Measurements from ENCODE around the gene C16orf92. TPM values are rescaled to one million over a fixed set of nuclear protein-coding genes. Genes with fewer than 3 reads are reported as not detected.
"Not testable (repeated sequence)": the region's sequence is repeated elsewhere in the genome, so short reads cannot be mapped to it uniquely, and the experiment has no call there.

The C16orf92 gene
- total RNA-seq, 1 donor from 2014 or later = not detected

DNA sequence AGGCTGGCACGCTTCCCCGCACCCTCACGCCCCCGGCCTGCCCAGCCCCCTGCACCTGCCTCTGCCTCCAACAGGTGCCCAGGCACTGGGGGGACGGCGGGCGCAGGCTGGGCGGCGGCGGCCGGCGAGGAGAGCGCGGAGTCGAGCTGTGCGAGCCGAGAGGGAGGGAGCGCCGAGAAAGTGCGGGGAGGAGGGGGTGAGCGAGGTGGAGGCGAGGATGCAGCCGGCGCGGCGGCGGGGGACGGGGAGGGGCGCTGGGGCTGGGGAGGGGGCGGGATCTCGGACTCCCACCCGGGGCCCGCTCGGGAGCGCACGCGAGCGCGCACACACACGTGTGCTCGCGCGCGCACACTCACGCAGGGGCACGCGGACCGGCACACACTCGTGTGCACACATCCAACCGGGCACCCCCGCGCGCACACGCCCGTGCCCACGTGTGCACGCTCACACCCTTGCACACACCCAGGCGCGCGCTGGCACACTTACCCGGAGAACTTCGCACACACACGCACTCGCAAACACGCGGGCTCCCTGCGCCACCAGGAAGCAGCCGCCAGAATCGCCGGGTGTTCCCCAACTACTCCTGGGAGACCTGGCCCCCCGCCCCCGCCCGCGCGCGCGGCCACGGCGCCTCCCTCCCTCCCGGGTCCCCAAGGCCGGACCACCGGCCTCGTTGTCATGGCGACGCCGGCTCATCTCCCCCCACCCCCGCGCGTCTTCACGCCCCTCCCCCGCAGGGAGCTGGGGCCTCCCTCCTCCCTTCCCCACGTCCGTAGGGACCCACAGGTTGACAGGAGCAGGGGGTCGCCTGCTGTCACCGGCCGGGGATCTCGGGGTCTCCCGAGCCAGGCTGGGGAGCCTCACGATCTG is 11.9 kb upstream of the C16orf92 start, which contains the start of gene DOC2A:
DOC2A (minus strand) TSS at position 184 of the 870 bp plus-strand sequence. CDS start 805 bp downstream, outside the sequence.
- peak; percentile 7 to 28 for ATAC-seq
- H3K27ac ChIP-seq = no peak within 1 kb of the TSS
- H3K4me1 ChIP-seq = peaks cover 16% of the 10 kb centered on the region
- H3K4me3 ChIP-seq = peak within 1 kb of the TSS; percentile 50
- intact Hi-C loops (cut with DNase I) = no loop called here
- H3K36me3 ChIP-seq = no peaks in the 10 kb centered on the region
- TF ChIP-seq CTCF (IDR thresholded peaks at IDR 0.05) = no peak
- no peaks in the 10 kb centered on the region for H3K9me3 ChIP-seq
- DNase-seq = no peak
- peaks cover 38% of the 10 kb centered on the region for H3K27me3 ChIP-seq (ENCODE audit: low read depth)

GRCh38 chr16:30011714-30012504 is 11.1 kb upstream of the C16orf92 start:
- Histone ChIP-seq H3K27me3 (ENCODE audit: low read depth) (peaks cover 38% of the 10 kb centered on the region), H3K9me3 (no peaks in the 10 kb centered on the region), H3K27ac (no peak overlapping the region), H3K36me3 (no peaks in the 10 kb centered on the region), H3K4me1 (peaks cover 16% of the 10 kb centered on the region), H3K4me3 (no peak overlapping the region)
- ATAC-seq (no peak), DNase-seq (no peak)
- no peak for TF ChIP-seq CTCF (IDR thresholded peaks at IDR 0.05)
- intact Hi-C loops (cut with DNase I) = no loop called here

GRCh38 chr16:30012598-30012997 is 10.4 kb upstream of the C16orf92 start:
- ATAC-seq; H3K27ac ChIP-seq; intact Hi-C loops (cut with DNase I); H3K36me3 ChIP-seq; H3K4me3 ChIP-seq; H3K9me3 ChIP-seq; DNase-seq: not testable (repeated sequence)
- peaks cover 38% of the 10 kb centered on the region for H3K27me3 ChIP-seq (ENCODE audit: low read depth)
- H3K4me1 ChIP-seq = peaks cover 16% of the 10 kb centered on the region

DNA sequence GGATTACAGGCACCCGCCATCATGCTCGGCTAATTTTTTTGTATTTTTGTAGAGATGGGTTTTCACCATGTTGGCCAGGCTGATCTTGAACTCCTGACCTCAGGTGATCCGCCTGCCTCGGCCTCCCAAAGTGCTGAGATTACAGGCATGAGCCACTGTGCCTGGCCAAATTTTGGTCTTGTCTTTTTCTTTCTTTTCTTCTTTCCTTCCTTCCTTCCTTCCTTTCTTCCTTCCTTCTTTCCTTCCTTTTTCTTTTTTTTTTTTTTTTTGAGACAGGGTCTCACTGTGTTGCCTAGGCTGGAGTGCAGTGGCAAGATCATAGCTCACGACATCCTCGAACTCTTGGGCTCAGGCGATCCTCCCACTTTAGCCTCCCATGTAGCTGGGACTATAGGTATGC is 7.5 kb upstream of the C16orf92 start:
- Histone ChIP-seq H3K27me3 (ENCODE audit: low read depth) (peaks cover 19% of the 10 kb centered on the region), H3K4me1 (peaks cover 12% of the 10 kb centered on the region)
- ATAC-seq; H3K9me3 ChIP-seq; H3K27ac ChIP-seq; H3K4me3 ChIP-seq; H3K36me3 ChIP-seq; intact Hi-C loops (cut with DNase I); DNase-seq: not testable (repeated sequence)

DNA sequence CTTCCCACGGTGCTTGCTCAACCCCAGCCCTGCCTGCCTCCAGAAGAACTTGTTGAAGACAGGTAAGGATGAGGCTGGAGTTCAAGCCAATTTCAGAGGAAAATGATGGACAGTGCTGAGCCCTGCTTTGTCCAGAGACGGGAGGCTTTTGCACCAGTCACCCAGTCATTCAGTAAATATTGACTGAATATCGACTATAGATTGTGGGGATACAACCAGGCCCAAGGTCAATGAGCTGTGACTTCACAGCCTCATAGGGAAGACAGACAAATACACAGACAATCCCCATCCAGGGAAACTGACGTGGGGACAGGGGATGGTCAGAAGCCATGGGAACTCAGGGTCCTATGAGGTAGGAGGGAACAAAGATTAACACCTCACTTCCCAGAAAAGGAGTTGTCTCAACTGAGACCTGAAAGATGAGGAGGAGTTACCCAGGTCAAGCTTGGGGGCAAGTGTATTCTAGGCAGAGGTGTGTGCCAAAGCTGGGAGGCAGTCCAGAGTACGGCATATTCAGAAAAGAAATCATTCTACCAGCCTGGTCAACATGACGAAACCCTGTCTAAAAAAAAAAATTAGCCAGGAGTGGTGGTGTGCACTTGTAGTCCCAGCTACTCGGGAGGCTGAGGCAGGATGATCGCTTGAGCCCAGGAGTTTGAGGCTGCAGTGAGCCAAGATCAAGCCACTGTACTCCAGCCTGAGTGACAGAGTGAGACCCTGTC is 6.3 kb upstream of the C16orf92 start:
- intact Hi-C loops (cut with DNase I) = no loop called here
- DNase-seq (no peak), ATAC-seq (no peak)
- no peaks in the 10 kb centered on the region for H3K9me3 ChIP-seq
- H3K4me1 ChIP-seq = peaks cover 12% of the 10 kb centered on the region
- no peaks in the 10 kb centered on the region for H3K36me3 ChIP-seq
- TF ChIP-seq CTCF (IDR thresholded peaks at IDR 0.05) = no peak
- no peak overlapping the region for H3K4me3 ChIP-seq
- no peak overlapping the region for H3K27ac ChIP-seq
- peaks cover 6% of the 10 kb centered on the region for H3K27me3 ChIP-seq (ENCODE audit: low read depth)

GRCh38 chr16:30017277-30017656 is 5.7 kb upstream of the C16orf92 start:
- no peak for DNase-seq
- intact Hi-C loops (cut with DNase I) = no loop called here
- no peaks in the 10 kb centered on the region for H3K36me3 ChIP-seq
- H3K4me1 ChIP-seq = peaks cover 14% of the 10 kb centered on the region
- no peaks in the 10 kb centered on the region for H3K9me3 ChIP-seq
- H3K27ac ChIP-seq = no peak overlapping the region
- H3K4me3 ChIP-seq = no peak overlapping the region
- ATAC-seq = no peak
- no peak for TF ChIP-seq CTCF (IDR thresholded peaks at IDR 0.05)
- peaks cover under 1% of the 10 kb centered on the region for H3K27me3 ChIP-seq (ENCODE audit: low read depth)

DNA sequence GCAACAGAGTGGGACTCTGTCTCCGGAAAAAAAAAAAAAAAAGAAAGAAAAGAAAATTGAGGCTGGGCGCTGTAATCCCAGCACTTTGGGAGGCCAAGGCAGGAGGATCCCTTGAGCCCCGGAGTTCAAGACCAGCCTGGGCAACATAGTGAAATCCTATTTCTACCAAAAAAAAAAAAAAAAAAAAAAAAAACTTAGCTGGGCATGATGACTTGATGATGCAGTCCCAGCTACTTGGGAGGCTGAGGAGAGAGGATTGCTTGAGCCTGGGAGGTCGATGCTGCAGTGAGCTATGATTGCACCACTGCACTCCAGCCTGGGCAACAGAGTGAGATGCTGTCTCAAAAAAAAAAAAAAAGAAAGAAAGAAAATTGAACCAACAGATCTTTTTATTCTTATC is 5.1 kb upstream of the C16orf92 start:
- H3K27ac ChIP-seq; H3K9me3 ChIP-seq; H3K36me3 ChIP-seq; intact Hi-C loops (cut with DNase I); ATAC-seq; DNase-seq; H3K4me3 ChIP-seq; H3K27me3 ChIP-seq (ENCODE audit: low read depth): not testable (repeated sequence)
- H3K4me1 ChIP-seq = peaks cover 14% of the 10 kb centered on the region

Measured in lower lobe of right lung (tissue), 2 donors.